MM.1S (cell line): ENCODE results near the gene SYTL3.

ENCODE experiments used
- CTCF ChIP-seq: fragments of 300-600 bp; sonication (generic); IDR thresholded peaks from 2 replicates; pipeline ENCODE4 v1.5.1; 2016; ENCODE audit warnings: antibody characterized with exemption, low read length, mixed read lengths
- EZH2 ChIP-seq: fragments of 300-600 bp; sonication (generic); optimal IDR thresholded peaks from 2 replicates; pipeline ENCODE3; 2017; ENCODE audit warnings: low read depth, mild to moderate bottlenecking, antibody characterized with exemption, low read length, mixed read lengths

GRCh38 chr6:158633127-158633526 is 16.7 kb upstream of the SYTL3 start:
- no peak for TF ChIP-seq CTCF
- no peak for TF ChIP-seq EZH2
